Keratinocyte (primary cell): ENCODE data around the gene CWC27.

Experiments
- EZH2 ChIP-seq: IDR thresholded peaks from one replicate; pipeline ENCODE4 v1.6.1; 2012; ENCODE audit warnings: inconsistent platforms, mild to moderate bottlenecking, low read length, moderate library complexity
- TF ChIP-seq, protein P1 (sequence below), 3 experiments: IDR thresholded peaks in 1 of 3; conservative IDR thresholded peaks in 1 of 3; optimal IDR thresholded peaks in 1 of 3; 2 replicates in 2 of 3; 3 replicates in 1 of 3; pipeline versions ENCODE3 to v1.5.1; 2011; ENCODE audit warnings: low read length in 3 of 3, mild to moderate bottlenecking in 3 of 3, moderate library complexity in 2 of 3, control low read depth in 1 of 3, inconsistent platforms in 1 of 3; ENCODE audit not compliant: insufficient read depth in 2 of 3; ENCODE audit errors: extremely low read depth in 1 of 3

GRCh38 chr5:65043843-65044359 lies 275.2 kb downstream of the CWC27 start:
- TF ChIP-seq, protein P1, sequence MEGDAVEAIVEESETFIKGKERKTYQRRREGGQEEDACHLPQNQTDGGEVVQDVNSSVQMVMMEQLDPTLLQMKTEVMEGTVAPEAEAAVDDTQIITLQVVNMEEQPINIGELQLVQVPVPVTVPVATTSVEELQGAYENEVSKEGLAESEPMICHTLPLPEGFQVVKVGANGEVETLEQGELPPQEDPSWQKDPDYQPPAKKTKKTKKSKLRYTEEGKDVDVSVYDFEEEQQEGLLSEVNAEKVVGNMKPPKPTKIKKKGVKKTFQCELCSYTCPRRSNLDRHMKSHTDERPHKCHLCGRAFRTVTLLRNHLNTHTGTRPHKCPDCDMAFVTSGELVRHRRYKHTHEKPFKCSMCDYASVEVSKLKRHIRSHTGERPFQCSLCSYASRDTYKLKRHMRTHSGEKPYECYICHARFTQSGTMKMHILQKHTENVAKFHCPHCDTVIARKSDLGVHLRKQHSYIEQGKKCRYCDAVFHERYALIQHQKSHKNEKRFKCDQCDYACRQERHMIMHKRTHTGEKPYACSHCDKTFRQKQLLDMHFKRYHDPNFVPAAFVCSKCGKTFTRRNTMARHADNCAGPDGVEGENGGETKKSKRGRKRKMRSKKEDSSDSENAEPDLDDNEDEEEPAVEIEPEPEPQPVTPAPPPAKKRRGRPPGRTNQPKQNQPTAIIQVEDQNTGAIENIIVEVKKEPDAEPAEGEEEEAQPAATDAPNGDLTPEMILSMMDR (optimal IDR thresholded peaks at IDR 0.05 in 1 of 3, IDR thresholded peaks at IDR 0.05 in 1 of 3, conservative IDR thresholded peaks at IDR 0.05 in 1 of 3; ENCODE audit: extremely low read depth in 1 of 3, insufficient read depth in 2 of 3, low read length in 3 of 3) = no peak
- TF ChIP-seq EZH2 = no peak
